KG1 (cell line): ENCODE measurements around the gene TMEM207.
"Not testable (repeated sequence)": the region's sequence is repeated elsewhere in the genome, so short reads cannot be mapped to it uniquely, and the experiment has no call there.

ENCODE experiments used
- DNase-seq: peaks from one replicate; lab custom pipeline; 2025; lab: John Stamatoyannopoulos, UW

Gene TMEM207

GRCh38 chr3:190449801-190450200 is at the start of gene TMEM207:
Gene TMEM207, minus strand, starts transcription at chr3:190449901. Its CDS starts 92 bp downstream, at chr3:190449809.
- no peak for DNase-seq

GRCh38 chr3:190499122-190499521 is 49.4 kb upstream of the TMEM207 start:
- DNase-seq: no peak

GRCh38 chr3:190498293-190498692 is 48.6 kb upstream of the TMEM207 start:
- DNase-seq: no peak

- DNase-seq: no peak
These were observed 48.1 kb upstream of the TMEM207 start for GRCh38 chr3:190497811-190498210.

GRCh38 chr3:190496859-190497258 is 47.2 kb upstream of the TMEM207 start:
- no peak for DNase-seq

GRCh38 chr3:190495796-190496195 is 46.1 kb upstream of the TMEM207 start:
- DNase-seq: no peak

- no peak for DNase-seq
These were observed 45.7 kb upstream of the TMEM207 start for GRCh38 chr3:190495354-190495753.

GRCh38 chr3:190494907-190495306 is 45.2 kb upstream of the TMEM207 start:
- no peak for DNase-seq

GRCh38 chr3:190492966-190493365 is 43.3 kb upstream of the TMEM207 start:
- DNase-seq: no peak

- no peak for DNase-seq
These were observed 42.4 kb upstream of the TMEM207 start for GRCh38 chr3:190492129-190492528.

GRCh38 chr3:190491533-190492054 is 41.9 kb upstream of the TMEM207 start:
- no peak for DNase-seq

- DNase-seq: no peak
These were observed 37.4 kb upstream of the TMEM207 start for GRCh38 chr3:190486908-190487607.

- DNase-seq: no peak
These were observed 36.8 kb upstream of the TMEM207 start for GRCh38 chr3:190486533-190486864.

- DNase-seq: no peak
These were observed 36.3 kb upstream of the TMEM207 start for GRCh38 chr3:190485830-190486532.

- no peak for DNase-seq
These were observed 32.1 kb upstream of the TMEM207 start for GRCh38 chr3:190481779-190482178.

- not testable (repeated sequence) for DNase-seq
These were observed 23.6 kb upstream of the TMEM207 start for GRCh38 chr3:190473261-190473660.

GRCh38 chr3:190467922-190468321 is 18.2 kb upstream of the TMEM207 start:
- DNase-seq: no peak

GRCh38 chr3:190458040-190458439 is 8.3 kb upstream of the TMEM207 start:
- no peak for DNase-seq

GRCh38 chr3:190456770-190457169 is 7.1 kb upstream of the TMEM207 start:
- DNase-seq: no peak

- DNase-seq: no peak
These were observed 6.1 kb upstream of the TMEM207 start for GRCh38 chr3:190455828-190456227.

- no peak for DNase-seq
These were observed 1.4 kb downstream of the TMEM207 start for GRCh38 chr3:190448256-190448655.

GRCh38 chr3:190446573-190447279 is 3.0 kb downstream of the TMEM207 start:
- DNase-seq: no peak
